HCEC 1CT (cell line): ENCODE measurements around the gene SLC17A2.

Source experiments
- DNase-seq: peaks from one replicate; pipeline ENCODE4 v3.0.0-alpha.2; 2017

The SLC17A2 gene

DNA sequence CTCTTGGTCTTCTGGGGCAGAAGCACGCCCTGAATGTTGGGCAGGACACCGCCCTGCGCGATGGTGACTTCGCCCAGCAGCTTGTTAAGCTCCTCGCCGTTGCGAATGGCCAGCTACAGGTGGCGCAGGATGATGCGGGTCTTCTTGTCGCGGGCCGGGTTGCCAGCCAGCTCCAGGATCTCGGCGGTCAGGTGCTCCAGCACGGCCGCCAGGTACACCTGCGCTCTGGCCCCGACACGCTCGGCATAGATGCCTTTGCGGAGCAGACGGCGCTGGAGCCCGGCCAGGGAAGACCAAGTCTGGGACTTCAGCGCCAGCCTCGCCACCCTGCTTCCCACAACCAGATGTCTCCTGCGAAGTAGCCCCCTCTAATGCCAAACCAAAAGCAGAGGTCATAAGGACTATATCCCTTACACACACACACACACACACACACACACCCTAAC, 48.4 kb downstream of the SLC17A2 start:
- DNase-seq, result no peak

GRCh38 chr6:25880601-25881000, 49.9 kb downstream of the SLC17A2 start:
- DNase-seq, result no peak

GRCh38 chr6:25878721-25879322, 51.7 kb downstream of the SLC17A2 start:
- DNase-seq, result no peak

GRCh38 chr6:25875926-25876602, 54.4 kb downstream of the SLC17A2 start:
- no peak for DNase-seq

DNA sequence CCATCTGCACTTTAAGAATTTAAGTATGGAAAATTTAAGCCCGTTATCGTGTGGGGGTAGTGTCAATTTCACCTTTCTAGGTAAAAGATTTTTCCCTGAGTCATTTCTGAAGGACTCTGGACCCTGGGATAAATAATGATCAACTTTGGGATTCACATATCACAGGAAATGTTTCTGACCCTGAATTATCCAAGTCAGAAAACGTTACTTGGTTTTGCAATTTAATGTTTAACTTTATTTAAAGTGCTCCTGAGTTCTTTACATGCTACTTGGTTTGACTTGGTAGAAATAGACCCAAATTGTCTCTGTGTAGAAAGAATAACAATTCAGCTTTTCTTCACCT, 55.0 kb downstream of the SLC17A2 start:
- DNase-seq, result no peak

GRCh38 chr6:25874822-25875562, 55.5 kb downstream of the SLC17A2 start:
- no peak for DNase-seq

DNA sequence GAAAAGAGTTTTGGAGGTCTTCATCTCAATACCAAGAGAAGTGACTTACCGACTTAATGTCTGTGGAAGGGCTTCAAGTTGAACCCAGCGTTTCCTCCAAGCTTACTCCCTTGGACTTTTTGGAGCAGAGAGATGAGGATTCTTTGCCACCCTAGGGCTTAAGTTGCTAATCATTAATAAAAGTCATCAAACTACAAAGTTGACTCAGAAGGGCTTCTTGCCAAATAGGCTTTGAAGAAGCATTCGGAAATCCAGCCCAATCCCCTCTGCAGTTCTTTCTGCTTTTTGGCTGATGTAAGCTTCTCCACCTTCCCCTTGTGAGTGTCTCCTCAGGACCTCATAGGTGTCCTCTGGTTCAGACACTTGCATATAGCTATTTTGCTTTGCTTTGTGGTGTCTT, 56.4 kb downstream of the SLC17A2 start, which contains the start of gene SLC17A3:
TSS of gene SLC17A3 (minus strand) at position 126 of the 400 bp plus-strand sequence. CDS start 5,856 bp downstream, outside the sequence.
- DNase-seq, result no peak

DNA sequence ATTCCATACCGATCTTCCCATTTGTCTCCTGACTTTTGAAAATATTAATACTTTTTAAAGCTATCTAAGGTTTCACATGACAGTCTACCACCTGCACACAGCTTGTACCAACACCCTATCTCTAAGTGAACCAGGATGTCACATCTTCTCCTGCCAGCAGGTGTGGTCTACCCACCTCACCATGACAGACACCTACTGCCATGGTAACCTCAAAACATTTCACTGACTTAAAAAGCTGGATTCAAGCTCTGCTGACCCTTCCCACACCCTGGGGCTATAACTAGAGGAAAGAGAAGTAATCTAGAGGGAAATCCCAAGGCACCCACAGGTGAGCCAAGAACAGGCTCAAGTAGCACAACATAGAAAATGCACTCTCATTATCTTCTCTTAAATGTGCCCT, 57.7 kb downstream of the SLC17A2 start:
- no peak for DNase-seq

GRCh38 chr6:25869840-25870239, 60.7 kb downstream of the SLC17A2 start:
- no peak for DNase-seq

- DNase-seq, result no peak
These were observed 61.9 kb downstream of the SLC17A2 start for GRCh38 chr6:25868436-25869183.

DNA sequence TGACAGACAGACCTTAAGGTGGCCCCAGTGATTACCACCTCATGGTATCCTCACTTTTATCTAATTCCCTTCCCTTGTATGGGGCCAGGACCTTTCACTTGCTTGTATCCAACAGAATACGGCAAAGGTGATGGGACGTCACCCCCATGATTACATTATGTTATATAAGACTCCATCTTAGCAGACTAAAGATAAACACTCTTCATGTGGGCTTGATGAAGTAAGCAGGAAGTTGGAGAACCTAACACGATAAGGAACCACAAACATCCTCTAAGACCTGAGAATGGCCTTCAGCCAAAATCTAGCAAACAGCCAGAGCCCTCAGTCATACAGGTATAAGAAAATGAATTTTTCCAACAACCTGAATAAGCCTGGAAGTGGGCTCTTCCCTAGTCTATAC, 64.5 kb downstream of the SLC17A2 start:
- DNase-seq, result no peak

- DNase-seq, result no peak
These were observed 67.1 kb downstream of the SLC17A2 start for GRCh38 chr6:25863360-25863759.
